Measurements from ENCODE around the gene CD47.

The CD47 gene

DNA sequence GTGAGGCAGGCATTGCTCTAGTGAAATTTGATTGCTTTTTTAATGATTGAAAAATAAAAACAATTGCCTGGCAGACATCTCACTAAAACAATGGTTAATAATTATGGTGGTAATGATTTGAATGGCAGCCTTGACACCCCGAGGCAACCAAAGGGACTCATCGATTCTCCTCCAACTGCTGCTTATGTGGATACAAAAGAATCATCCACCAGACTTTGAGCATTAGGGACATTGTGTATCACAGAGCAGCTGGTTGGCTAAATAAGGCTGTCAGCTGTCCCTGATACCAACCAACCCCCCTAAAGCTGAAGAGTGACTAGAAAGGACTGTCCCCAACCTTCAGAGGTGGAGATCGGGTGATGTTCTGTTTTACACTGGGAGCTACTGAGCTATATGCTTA is 1.7 kb upstream of the CD47 start:
- Histone ChIP-seq H3K36me3 (replicated peaks) (no peaks in the 10 kb centered on the region), H3K4me1 (no peaks in the 10 kb centered on the region), H3K9me3 (no peaks in the 10 kb centered on the region; the same call in 1 of the 2 replicates), H3K27me3 (ENCODE audit: low read depth) (no peaks in the 10 kb centered on the region), H3K4me3 (no peak overlapping the region)
- no peak for DNase-seq (ENCODE audit: low spot score in 2 of 2)
- in situ Hi-C loops (cut with MboI; ENCODE audit: low sequenced_read_pairs), result no loop called here

DNA sequence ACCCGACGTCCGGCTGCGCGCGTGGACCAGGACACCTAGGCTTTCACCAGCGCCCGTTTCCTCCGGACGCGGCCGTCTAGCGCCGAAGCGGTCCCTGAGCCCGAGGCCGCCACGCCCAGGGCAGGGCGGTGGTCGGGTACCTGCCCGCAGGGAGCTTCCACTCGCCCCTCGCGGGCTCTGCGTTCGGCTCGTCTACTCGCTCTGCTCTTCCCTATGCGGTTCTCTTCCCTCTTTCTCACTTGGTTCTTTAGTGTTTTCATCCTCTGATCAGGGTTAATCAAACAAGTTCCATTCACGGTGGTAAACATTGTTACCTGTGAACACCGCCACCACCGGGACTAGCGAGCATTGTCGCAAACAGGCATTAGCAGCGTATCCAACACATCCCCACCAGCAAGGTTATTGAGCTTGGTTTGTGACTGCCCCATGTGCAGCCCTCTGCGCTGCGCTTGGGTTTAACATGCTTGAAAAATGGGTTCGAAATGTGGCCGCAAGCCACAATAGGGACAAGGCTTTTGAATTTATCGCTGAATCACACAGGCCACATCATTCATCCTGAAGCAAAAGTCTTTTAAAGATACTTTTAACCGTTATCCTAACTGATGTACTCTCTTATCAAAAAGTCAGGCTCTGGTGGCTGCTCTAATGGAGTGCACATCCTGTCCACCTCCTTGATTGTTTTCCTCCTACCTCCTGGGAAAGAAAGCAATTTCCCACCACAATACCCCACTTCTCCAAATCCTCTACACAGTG is 843 bp upstream of the CD47 start:
- Histone ChIP-seq H3K9me3 (no peaks in the 10 kb centered on the region; the same call in 1 of the 2 replicates), H3K4me3 (peak overlapping the region; percentile 69), H3K27me3 (ENCODE audit: low read depth) (no peaks in the 10 kb centered on the region), H3K4me1 (no peaks in the 10 kb centered on the region), H3K36me3 (replicated peaks) (no peaks in the 10 kb centered on the region)
- no peak for DNase-seq (ENCODE audit: low spot score in 2 of 2)
- in situ Hi-C loops (cut with MboI; ENCODE audit: low sequenced_read_pairs), result no loop called here

DNA sequence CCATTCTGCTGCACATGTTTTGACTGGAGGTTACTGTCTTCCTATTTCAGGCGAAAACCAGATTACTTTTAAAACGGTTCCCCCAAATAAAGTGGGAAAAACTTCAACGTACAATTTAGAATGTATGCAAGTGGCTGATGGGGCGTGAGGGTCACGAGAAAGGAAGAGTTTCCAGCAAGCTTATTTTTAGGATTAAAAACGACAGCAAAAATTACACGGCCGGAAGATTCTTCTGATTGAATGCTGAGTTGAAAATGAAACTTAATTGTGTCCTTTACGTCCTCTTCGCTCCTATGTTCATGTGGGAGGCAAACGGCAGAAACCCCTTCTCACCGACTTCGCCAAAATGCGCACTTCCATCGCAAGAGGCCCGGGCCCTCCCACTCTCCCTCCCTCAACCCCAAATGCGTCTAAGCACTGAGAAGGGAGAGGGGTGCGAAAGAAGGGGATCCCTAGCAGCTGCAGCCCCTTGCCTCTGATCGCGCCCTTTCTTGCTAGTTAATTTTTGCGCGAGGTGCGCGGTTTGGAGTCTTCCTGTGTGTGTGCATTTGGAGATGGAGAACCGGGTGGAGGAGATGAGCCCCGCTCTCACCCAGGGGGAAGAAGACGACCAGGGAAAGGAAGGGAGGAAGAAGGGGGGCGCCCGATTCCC is 656 bp downstream of the CD47 start:
- no peaks in the 10 kb centered on the region; the same call in 1 of the 2 replicates for H3K9me3 ChIP-seq
- in situ Hi-C loops (cut with MboI; ENCODE audit: low sequenced_read_pairs), result no loop called here
- no peaks in the 10 kb centered on the region for H3K27me3 ChIP-seq (ENCODE audit: low read depth)
- no peaks in the 10 kb centered on the region for H3K36me3 ChIP-seq (replicated peaks)
- DNase-seq (ENCODE audit: low spot score in 2 of 2), result peak in 1 of 2 experiments; percentile 34
- peak overlapping the region; percentile 69 for H3K4me3 ChIP-seq
- no peaks in the 10 kb centered on the region for H3K4me1 ChIP-seq

DNA sequence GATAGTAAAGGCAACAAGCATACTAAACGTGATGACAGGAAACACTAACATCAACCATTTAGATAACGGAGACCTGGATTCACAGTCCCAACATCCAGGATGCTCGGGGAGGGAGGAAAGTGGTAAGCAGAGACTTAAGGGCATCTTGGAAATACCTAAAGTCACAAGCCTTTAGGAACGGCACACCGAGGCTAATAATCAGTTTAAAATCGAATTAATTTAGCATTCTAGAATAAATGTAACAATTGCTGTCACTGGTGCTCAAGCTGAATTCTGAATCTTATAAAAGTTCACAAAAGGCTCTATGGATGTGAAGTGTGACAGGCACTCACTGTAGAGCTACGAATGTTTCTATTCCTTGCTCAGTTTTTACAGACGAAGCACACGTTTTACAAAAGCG is 1.3 kb downstream of the CD47 start:
- H3K9me3 ChIP-seq, result no peaks in the 10 kb centered on the region; the same call in 1 of the 2 replicates
- H3K36me3 ChIP-seq (replicated peaks), result no peaks in the 10 kb centered on the region
- H3K4me3 ChIP-seq, result peak overlapping the region; percentile 69
- H3K4me1 ChIP-seq, result no peaks in the 10 kb centered on the region
- DNase-seq (ENCODE audit: low spot score in 2 of 2), result no peak
- in situ Hi-C loops (cut with MboI; ENCODE audit: low sequenced_read_pairs), result no loop called here
- no peaks in the 10 kb centered on the region for H3K27me3 ChIP-seq (ENCODE audit: low read depth)

DNA sequence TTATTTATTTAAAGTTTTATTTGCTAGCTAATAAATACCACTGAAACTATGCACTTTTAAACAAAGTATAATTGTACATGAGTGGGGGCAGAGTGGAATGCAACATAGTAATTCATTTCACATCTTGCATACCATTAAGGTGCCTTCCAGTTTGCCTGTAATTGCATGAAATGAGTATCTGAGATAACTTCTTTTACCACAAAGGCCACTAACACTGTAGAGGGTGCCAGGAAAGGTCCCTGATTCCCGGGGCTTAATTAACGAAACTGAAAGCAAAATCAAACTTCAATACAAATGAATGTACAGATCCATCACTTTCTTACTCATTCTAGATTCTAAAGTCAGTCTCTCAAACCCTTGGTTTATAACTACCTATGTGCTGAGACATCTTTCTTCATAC is 2.1 kb downstream of the CD47 start:
- Histone ChIP-seq H3K4me1 (no peaks in the 10 kb centered on the region), H3K27me3 (ENCODE audit: low read depth) (no peaks in the 10 kb centered on the region), H3K4me3 (peak overlapping the region; percentile 69), H3K9me3 (no peaks in the 10 kb centered on the region; the same call in 1 of the 2 replicates), H3K36me3 (replicated peaks) (no peaks in the 10 kb centered on the region)
- in situ Hi-C loops (cut with MboI; ENCODE audit: low sequenced_read_pairs), result no loop called here
- DNase-seq (ENCODE audit: low spot score in 2 of 2), result peak in 1 of 2 experiments; percentile 8

DNA sequence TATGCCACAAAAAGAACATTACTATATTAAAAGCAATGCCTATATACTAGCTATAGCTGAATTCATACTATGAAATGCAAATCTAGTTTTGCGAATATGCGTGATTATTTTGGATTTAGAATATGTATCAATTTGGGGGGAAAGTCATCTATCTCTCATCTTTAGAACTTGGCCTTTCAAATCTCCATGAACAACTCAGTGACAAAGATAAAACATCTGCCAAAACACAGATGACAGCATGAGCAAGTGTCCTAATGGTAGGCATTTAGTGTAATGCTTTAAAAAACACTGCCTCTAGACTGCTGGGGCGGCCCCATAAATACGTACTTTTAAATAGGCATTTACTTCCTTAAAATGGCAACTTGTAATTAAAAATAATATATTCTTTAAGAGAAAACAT is 2.7 kb downstream of the CD47 start:
- no peaks in the 10 kb centered on the region for H3K27me3 ChIP-seq (ENCODE audit: low read depth)
- H3K36me3 ChIP-seq (replicated peaks), result no peaks in the 10 kb centered on the region
- in situ Hi-C loops (cut with MboI; ENCODE audit: low sequenced_read_pairs), result no loop called here
- H3K4me1 ChIP-seq, result no peaks in the 10 kb centered on the region
- no peak for DNase-seq (ENCODE audit: low spot score in 2 of 2)
- H3K4me3 ChIP-seq, result no peak overlapping the region
- H3K9me3 ChIP-seq, result no peaks in the 10 kb centered on the region; the same call in 1 of the 2 replicates

DNA sequence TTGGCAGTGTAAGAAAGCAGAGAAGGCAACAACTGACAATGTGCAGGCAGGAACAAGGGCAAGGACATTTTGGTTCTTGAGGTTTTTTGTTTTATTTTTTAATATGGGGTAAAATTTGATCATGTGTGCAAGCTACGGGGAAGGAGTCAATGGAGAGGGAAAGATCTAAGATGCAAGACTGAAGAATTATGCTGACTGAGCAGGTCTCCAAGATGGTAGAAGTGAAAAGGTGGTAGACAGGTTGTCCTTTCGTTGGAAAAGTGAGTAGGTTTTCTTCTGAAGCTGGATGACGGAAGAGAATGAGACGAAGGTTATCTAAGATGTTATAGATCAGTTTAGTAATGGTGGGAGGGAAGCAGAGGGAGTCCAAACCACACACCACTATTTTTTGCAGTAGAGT is 4.2 kb downstream of the CD47 start:
- Histone ChIP-seq H3K4me1 (no peaks in the 10 kb centered on the region), H3K4me3 (no peak overlapping the region), H3K36me3 (replicated peaks) (no peaks in the 10 kb centered on the region), H3K9me3 (no peaks in the 10 kb centered on the region; the same call in 1 of the 2 replicates), H3K27me3 (ENCODE audit: low read depth) (no peaks in the 10 kb centered on the region)
- in situ Hi-C loops (cut with MboI; ENCODE audit: low sequenced_read_pairs), result no loop called here
- DNase-seq (ENCODE audit: low spot score in 2 of 2), result no peak

DNA sequence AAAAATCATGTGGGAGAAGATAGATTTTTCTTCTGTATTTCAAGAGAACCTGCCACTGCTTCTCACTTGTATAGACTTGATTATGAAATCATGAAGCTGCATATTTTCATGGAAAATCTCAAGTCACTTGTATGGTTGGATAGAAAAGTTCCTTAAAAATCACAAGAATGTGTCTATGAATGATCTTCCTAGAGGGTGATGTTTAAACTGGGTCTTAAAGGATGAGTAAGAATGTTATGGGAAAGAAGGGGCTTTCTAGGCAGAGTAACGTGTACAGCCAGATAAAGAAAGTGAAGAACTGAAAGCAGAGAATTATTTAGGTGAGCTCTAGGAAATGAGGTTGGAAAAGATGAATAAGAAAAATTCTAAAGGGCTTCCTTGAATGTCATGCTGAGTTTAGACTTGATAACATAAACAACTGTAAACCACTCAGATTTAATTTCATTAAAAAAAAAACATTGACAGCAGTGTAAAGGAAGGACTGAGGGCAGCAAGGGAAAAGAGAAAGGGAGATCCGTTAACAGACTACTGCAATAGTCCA is 5.0 kb downstream of the CD47 start:
- Histone ChIP-seq H3K36me3 (replicated peaks) (no peaks in the 10 kb centered on the region), H3K9me3 (no peaks in the 10 kb centered on the region), H3K4me1 (no peaks in the 10 kb centered on the region), H3K27me3 (ENCODE audit: low read depth) (no peaks in the 10 kb centered on the region), H3K4me3 (no peak overlapping the region)
- in situ Hi-C loops (cut with MboI; ENCODE audit: low sequenced_read_pairs), result no loop called here
- no peak for DNase-seq (ENCODE audit: low spot score in 2 of 2)

DNA sequence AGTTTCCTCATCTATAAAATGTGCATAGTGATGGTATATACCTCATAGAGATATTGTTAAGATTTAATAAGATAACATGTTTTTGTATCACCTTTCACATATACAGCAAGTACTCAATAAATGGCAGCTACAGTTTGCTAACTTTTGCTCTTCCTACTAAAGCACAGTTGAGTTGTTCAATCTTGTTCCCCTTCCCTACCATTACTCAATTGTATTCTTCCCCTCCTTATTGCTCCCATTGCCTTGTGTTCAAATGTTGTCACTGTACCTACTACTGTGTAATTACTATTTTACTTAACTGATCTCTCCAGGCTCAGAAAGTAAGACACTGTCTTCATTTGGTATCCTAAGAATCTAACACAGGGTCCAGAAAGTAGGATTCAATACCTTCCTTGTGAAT is 5.5 kb downstream of the CD47 start:
- DNase-seq (ENCODE audit: low spot score in 2 of 2), result no peak
- in situ Hi-C loops (cut with MboI; ENCODE audit: low sequenced_read_pairs), result no loop called here

DNA sequence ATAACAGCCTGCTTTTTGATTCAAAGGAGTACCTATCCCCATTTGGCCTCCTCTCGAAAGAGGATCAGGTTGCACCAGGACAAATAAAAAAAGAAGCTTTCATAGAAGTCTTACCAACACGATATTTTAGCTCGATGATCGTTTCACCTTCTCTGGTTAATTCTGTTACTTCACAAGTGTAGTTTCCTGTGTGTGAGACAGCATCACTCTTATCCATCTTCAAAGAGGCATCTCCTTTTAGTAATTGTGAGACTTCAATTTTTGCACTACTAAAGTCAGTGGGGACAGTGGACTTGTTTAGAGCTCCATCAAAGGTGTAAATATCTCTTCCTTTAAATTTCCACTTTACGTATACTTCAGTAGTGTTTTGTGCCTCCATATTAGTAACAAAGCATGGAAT is 11.0 kb downstream of the CD47 start:
- Histone ChIP-seq H3K9me3 (0 out of 2 replicates have a peak, but pooled peaks cover 2% of the 10 kb centered on the region), H3K4me1 (no peaks in the 10 kb centered on the region), H3K27me3 (ENCODE audit: low read depth) (no peaks in the 10 kb centered on the region), H3K4me3 (no peak overlapping the region), H3K36me3 (replicated peaks) (0 out of 2 replicates have a peak, but pooled peaks cover 4% of the 10 kb centered on the region)
- DNase-seq (ENCODE audit: low spot score in 2 of 2), result no peak
- in situ Hi-C loops (cut with MboI; ENCODE audit: low sequenced_read_pairs), result no loop called here

More for the DNA sequence above, 5.5 kb downstream of the CD47 start:
- no peaks in the 10 kb centered on the region for H3K36me3 ChIP-seq (replicated peaks)
- H3K4me3 ChIP-seq, result no peak overlapping the region
- no peaks in the 10 kb centered on the region for H3K4me1 ChIP-seq
- H3K27me3 ChIP-seq (ENCODE audit: low read depth), result no peaks in the 10 kb centered on the region
- no peaks in the 10 kb centered on the region for H3K9me3 ChIP-seq

DNA sequence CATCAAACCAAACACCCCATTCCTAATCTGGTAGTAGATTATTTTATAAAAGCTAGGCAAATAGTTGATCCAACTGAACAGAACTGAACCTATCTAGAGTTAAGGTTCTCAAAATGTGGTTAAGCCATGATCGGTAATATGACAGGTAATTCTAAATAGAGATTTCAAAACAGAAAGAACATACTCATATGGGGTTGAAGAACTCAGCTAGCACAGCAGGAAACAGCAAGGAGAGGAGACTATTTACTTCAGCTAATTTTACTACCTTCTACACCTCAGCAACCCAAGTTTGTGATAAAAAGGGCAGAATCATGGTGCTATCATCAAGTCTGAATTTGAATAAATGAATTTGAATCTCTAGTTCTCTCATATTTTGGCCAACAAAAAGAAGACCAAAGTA is 11.8 kb downstream of the CD47 start:
- H3K4me3 ChIP-seq, result no peak overlapping the region
- 0 out of 2 replicates have a peak, but pooled peaks cover 2% of the 10 kb centered on the region for H3K9me3 ChIP-seq
- no peaks in the 10 kb centered on the region for H3K4me1 ChIP-seq
- in situ Hi-C loops (cut with MboI; ENCODE audit: low sequenced_read_pairs), result no loop called here
- no peaks in the 10 kb centered on the region for H3K27me3 ChIP-seq (ENCODE audit: low read depth)
- H3K36me3 ChIP-seq (replicated peaks), result 0 out of 2 replicates have a peak, but pooled peaks cover 4% of the 10 kb centered on the region
- DNase-seq (ENCODE audit: low spot score in 2 of 2), result no peak

DNA sequence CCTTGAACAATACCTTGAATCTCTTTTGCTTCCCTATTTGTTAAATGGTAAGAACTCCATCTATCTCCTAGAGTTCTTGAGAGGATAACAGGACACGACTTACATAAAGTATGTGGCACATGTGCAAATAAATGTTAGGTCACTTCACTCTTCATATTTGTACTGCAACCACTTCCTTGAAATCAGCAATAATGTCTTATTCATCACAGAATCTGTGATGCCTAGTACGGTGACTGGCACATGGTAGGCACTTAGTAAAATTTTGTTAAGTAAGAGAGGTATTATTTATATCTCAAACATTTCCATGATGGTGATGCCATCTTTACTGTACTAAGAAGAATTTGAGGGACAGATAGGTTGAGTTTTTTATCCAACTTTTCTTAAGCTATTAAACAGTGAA is 14.3 kb downstream of the CD47 start:
- DNase-seq (ENCODE audit: low spot score in 2 of 2), result no peak
- H3K9me3 ChIP-seq, result 0 out of 2 replicates have a peak, but pooled peaks cover 2% of the 10 kb centered on the region
- H3K4me3 ChIP-seq, result no peak overlapping the region
- in situ Hi-C loops (cut with MboI; ENCODE audit: low sequenced_read_pairs), result no loop called here
- H3K27me3 ChIP-seq (ENCODE audit: low read depth), result no peaks in the 10 kb centered on the region
- H3K36me3 ChIP-seq (replicated peaks), result 0 out of 2 replicates have a peak, but pooled peaks cover 4% of the 10 kb centered on the region
- no peaks in the 10 kb centered on the region for H3K4me1 ChIP-seq

DNA sequence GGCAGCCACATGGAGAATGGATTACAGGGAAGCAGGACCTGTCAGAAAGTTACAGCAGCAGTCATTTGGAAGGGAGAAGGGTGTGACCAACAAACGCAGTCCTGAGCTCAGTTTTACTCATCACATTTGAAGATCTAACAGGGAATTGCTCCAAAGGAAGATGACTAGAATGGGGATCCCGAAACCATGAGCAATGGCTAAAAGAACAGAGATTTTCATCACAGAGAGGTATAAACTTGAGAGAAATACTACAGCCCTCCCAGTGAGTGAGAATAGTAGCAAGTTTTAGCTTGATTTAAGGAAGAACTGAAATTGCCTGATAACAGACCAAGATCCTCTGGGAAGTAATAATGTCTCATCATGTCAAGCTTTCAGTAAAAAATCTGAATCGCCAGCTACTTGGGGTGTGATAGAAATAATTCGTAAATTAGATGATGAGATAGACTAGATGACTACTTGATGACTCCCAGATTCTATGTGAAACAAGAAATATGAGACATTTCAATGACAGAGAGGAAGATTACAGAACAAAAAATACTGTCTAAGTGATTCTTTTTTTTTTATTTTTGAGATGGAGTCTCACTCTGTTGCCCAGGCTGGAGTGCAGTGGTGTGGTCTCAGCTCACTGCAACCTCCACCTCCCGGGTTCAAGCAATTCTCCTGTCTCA is 16.9 kb downstream of the CD47 start:
- no peaks in the 10 kb centered on the region for H3K27me3 ChIP-seq (ENCODE audit: low read depth)
- no peaks in the 10 kb centered on the region for H3K36me3 ChIP-seq (replicated peaks)
- H3K4me1 ChIP-seq, result no peaks in the 10 kb centered on the region
- no peak for DNase-seq (ENCODE audit: low spot score in 2 of 2)
- H3K4me3 ChIP-seq, result no peak overlapping the region
- H3K9me3 ChIP-seq, result no peaks in the 10 kb centered on the region
- in situ Hi-C loops (cut with MboI; ENCODE audit: low sequenced_read_pairs), result no loop called here

DNA sequence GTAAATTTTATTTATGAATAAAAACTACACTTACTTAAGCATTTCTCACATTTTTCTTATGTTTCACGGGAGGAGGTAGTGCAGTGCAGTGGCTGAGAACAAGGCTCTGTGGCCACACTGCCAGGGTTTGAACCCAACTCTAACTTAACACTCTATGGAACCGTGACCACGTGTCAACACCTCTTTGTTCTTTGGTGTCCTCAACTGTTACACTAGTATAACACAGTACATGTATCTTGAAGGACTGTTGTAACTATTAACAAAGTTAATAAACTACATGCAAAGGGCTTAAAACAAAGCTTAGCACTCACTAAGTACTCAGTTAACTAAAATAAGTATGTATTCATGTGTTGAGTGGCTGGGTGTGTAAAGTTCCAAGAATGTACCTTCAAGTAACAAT is 19.5 kb downstream of the CD47 start:
- in situ Hi-C loops (cut with MboI; ENCODE audit: low sequenced_read_pairs), result no loop called here

More for the DNA sequence above, 19.5 kb downstream of the CD47 start:
- Histone ChIP-seq H3K4me1 (no peaks in the 10 kb centered on the region), H3K36me3 (replicated peaks) (no peaks in the 10 kb centered on the region), H3K4me3 (no peak overlapping the region), H3K27me3 (ENCODE audit: low read depth) (no peaks in the 10 kb centered on the region), H3K9me3 (no peaks in the 10 kb centered on the region)
- no peak for DNase-seq (ENCODE audit: low spot score in 2 of 2)

Data from HAP-1 (cell line).